Esophagus muscularis mucosa (tissue), 4 donors: ENCODE results near the gene MIB1.

Source experiments
- EP300 ChIP-seq: sonication (generic); formaldehyde crosslinking; IDR thresholded peaks from one replicate; pipeline ENCODE4 v1.6.1; 2017; ENCODE audit warnings: antibody characterized with exemption
- POLR2A ChIP-seq: fragments of 450-650 bp; IDR thresholded peaks from one replicate; pipeline ENCODE4 v1.6.1; 2017; ENCODE audit warnings: antibody characterized with exemption, moderate library complexity, mild to moderate bottlenecking, low read depth
- POLR2AphosphoS5 ChIP-seq, 2 donors: sonication (generic); formaldehyde crosslinking; IDR thresholded peaks; one replicate each; pipeline ENCODE4 v1.6.1; 2017; ENCODE audit warnings: antibody characterized with exemption in 2 of 2
- TF ChIP-seq, protein P1 (sequence below), 3 experiments: fragments of 200-600 bp in 2 of 3; fragments of 450-650 bp in 1 of 3; sonication (generic) in 2 of 3; IDR thresholded peaks; one replicate each; pipeline ENCODE4 v1.5.1; 2017 to 2019; ENCODE audit warnings: antibody characterized with exemption in 3 of 3, mild to moderate bottlenecking in 2 of 3, moderate library complexity in 1 of 3

- TF ChIP-seq, protein P1, sequence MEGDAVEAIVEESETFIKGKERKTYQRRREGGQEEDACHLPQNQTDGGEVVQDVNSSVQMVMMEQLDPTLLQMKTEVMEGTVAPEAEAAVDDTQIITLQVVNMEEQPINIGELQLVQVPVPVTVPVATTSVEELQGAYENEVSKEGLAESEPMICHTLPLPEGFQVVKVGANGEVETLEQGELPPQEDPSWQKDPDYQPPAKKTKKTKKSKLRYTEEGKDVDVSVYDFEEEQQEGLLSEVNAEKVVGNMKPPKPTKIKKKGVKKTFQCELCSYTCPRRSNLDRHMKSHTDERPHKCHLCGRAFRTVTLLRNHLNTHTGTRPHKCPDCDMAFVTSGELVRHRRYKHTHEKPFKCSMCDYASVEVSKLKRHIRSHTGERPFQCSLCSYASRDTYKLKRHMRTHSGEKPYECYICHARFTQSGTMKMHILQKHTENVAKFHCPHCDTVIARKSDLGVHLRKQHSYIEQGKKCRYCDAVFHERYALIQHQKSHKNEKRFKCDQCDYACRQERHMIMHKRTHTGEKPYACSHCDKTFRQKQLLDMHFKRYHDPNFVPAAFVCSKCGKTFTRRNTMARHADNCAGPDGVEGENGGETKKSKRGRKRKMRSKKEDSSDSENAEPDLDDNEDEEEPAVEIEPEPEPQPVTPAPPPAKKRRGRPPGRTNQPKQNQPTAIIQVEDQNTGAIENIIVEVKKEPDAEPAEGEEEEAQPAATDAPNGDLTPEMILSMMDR (IDR thresholded peaks at IDR 0.05): peak; percentile 48 to 51 (median 48)
- no peak for TF ChIP-seq POLR2A
- TF ChIP-seq EP300: no peak
- no peak for TF ChIP-seq POLR2AphosphoS5 (IDR thresholded peaks at IDR 0.05)
These were observed 110.9 kb downstream of the MIB1 start for GRCh38 chr18:21851327-21851961.
